Upper lobe of left lung (tissue), 4 donors: ENCODE measurements around the gene EXOC4.

ENCODE experiments used
- EP300 ChIP-seq, 4 donors: sonication (generic); formaldehyde crosslinking; IDR thresholded peaks; one replicate each; pipeline ENCODE4 v1.5.1; 2017; ENCODE audit warnings: antibody characterized with exemption in 4 of 4, control low read depth in 2 of 4
- POLR2A ChIP-seq, 4 donors: fragments of 450-650 bp; IDR thresholded peaks; one replicate each; pipeline ENCODE4 v1.5.1; 2016 to 2017; ENCODE audit warnings: antibody characterized with exemption in 4 of 4, mild to moderate bottlenecking in 2 of 4
- POLR2AphosphoS5 ChIP-seq, 2 donors: sonication (generic); formaldehyde crosslinking; IDR thresholded peaks; one replicate each; pipeline ENCODE4 v1.5.1; 2017; ENCODE audit warnings: antibody characterized with exemption in 2 of 2
- TF ChIP-seq, protein P1 (sequence below), 6 experiments: fragments of 450-650 bp in 4 of 6; fragments of 200-600 bp in 2 of 6; sonication (generic) in 2 of 6; IDR thresholded peaks; one replicate each; pipeline ENCODE4 v1.5.1; 2016 to 2019; ENCODE audit warnings: antibody characterized with exemption in 6 of 6

DNA sequence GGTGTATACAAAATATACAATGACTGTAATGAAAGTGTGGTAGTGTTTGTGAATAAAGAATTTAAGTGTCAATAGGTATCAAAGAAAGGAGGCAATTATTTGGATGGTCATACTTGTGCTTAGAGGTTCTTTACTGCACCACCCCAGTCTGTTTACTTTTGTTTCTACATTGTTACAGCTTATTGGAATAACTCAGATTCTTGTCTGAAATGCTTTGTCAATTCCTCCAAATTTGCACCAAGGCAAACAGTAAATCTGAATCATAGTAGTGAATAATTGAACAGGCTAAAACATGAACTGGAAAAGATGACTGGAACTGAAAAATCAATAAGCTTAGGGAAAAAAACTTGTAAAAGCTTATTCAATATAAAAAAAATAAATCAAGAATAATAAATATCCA, 319.2 kb downstream of the EXOC4 start:
- no peak for TF ChIP-seq POLR2A (IDR thresholded peaks at IDR 0.05)
- TF ChIP-seq, protein P1, sequence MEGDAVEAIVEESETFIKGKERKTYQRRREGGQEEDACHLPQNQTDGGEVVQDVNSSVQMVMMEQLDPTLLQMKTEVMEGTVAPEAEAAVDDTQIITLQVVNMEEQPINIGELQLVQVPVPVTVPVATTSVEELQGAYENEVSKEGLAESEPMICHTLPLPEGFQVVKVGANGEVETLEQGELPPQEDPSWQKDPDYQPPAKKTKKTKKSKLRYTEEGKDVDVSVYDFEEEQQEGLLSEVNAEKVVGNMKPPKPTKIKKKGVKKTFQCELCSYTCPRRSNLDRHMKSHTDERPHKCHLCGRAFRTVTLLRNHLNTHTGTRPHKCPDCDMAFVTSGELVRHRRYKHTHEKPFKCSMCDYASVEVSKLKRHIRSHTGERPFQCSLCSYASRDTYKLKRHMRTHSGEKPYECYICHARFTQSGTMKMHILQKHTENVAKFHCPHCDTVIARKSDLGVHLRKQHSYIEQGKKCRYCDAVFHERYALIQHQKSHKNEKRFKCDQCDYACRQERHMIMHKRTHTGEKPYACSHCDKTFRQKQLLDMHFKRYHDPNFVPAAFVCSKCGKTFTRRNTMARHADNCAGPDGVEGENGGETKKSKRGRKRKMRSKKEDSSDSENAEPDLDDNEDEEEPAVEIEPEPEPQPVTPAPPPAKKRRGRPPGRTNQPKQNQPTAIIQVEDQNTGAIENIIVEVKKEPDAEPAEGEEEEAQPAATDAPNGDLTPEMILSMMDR (IDR thresholded peaks at IDR 0.05): no peak
- TF ChIP-seq POLR2AphosphoS5 (IDR thresholded peaks at IDR 0.05): no peak
- TF ChIP-seq EP300 (IDR thresholded peaks at IDR 0.05): no peak
